ENCODE results near the gene FBH1. TPM values are rescaled to one million over a fixed set of nuclear protein-coding genes. Genes with fewer than 3 reads are reported as not detected.

Gene FBH1
- total and polyA plus RNA-seq, 10 of the 15 experiments (the other 5 are each of a cell fraction or from before 2014, with no cell fraction given) = 6.1 to 67.6 (median 47.2) TPM

- CTCF ChIA-PET = interaction anchor here (0.9 kb wide), 1 partner anchor 170 kb away, joined by 4 read pairs; no protein-coding TSS in a partner anchor
- 77% methylated on average over 15 of the region's 15 CpGs for WGBS (ENCODE audit: insufficient coverage, insufficient replicate concordance, low lambda C conversion rate, missing lambda C conversion rate)
- POLR2A ChIA-PET = interaction anchor here (0.7 kb wide), 1 partner anchor 123 kb away, joined by 5 read pairs; no protein-coding TSS in a partner anchor
- Histone ChIP-seq H3K9me3 (replicated peaks; ENCODE audit: control insufficient read depth, insufficient read depth, low read length) (no peaks in the 10 kb centered on the region; the same call in 1 of the 3 replicates), H3K4me1 (ENCODE audit: control insufficient read depth, insufficient read depth, low read length) (no peaks in the 10 kb centered on the region), H2AFZ (ENCODE audit: control insufficient read depth, low read depth, low read length) (no peak overlapping the region), H3K36me3 (ENCODE audit: control insufficient read depth in 2 of 2, insufficient read depth in 2 of 2, low read length in 1 of 2) (peaks cover 0 to 1% of the 10 kb centered on the region in 2 experiments; a peak in 1 of 4 replicates), H3K27ac (ENCODE audit: control insufficient read depth, insufficient read depth) (no peak overlapping the region), H4K20me1 (ENCODE audit: control insufficient read depth, insufficient read depth) (no peaks in the 10 kb centered on the region), H3K4me3 (no peak overlapping the region), H3K4me2 (ENCODE audit: control insufficient read depth, insufficient read depth) (no peak overlapping the region), H3K9ac (ENCODE audit: control insufficient read depth, insufficient read depth, low read length) (no peak overlapping the region), H3K79me2 (ENCODE audit: control insufficient read depth, insufficient read depth, low read length) (no peaks in the 10 kb centered on the region), H3K27me3 (replicated peaks in 1 of 2; ENCODE audit: control insufficient read depth in 2 of 2, insufficient read depth in 2 of 2, low read length in 1 of 2) (no peaks in the 10 kb centered on the region)
- ATAC-seq (no peak), FAIRE-seq (no peak), DNase-seq (ENCODE audit: low read depth, low spot score) (no peak)
- RAD21 ChIA-PET (ENCODE audit: unreplicated experiment) = no interaction called here
- SMC1A ChIA-PET (ENCODE audit: uncharacterized antibody, unreplicated experiment) = no interaction called here
- TF ChIP-seq KLF5 (IDR thresholded peaks at IDR 0.05; ENCODE audit: partially characterized antibody) = no peak
- no peak for TF ChIP-seq NKRF (conservative IDR thresholded peaks at IDR 0.05)
- no peak for TF ChIP-seq TCF3 (IDR thresholded peaks at IDR 0.05; ENCODE audit: borderline replicate concordance, insufficient read depth, low read depth, low read length)
- no peak for TF ChIP-seq PML (IDR thresholded peaks at IDR 0.05; ENCODE audit: low read length)
- TF ChIP-seq ATF7 (IDR thresholded peaks at IDR 0.05; ENCODE audit: low read depth) = no peak
- no peak for TF ChIP-seq MYB (IDR thresholded peaks at IDR 0.05; ENCODE audit: borderline replicate concordance, low read depth, low read length)
- TF ChIP-seq LARP7 (IDR thresholded peaks at IDR 0.05) = no peak
- TF ChIP-seq BHLHE40 (IDR thresholded peaks at IDR 0.05; ENCODE audit: borderline replicate concordance in 1 of 2, low read depth in 2 of 2, low read length in 1 of 2) = no peak
- no peak for TF ChIP-seq TCF12 (IDR thresholded peaks at IDR 0.05; ENCODE audit: low read depth, low read length)
- intact Hi-C loops (cut with micrococcal nuclease; ENCODE audit: unreplicated experiment) (no loop called here), in situ Hi-C loops (cut with MboI) (no loop called here)
- no TSS peak for BruUV-seq (replicated peaks)
These were observed 53.5 kb downstream of the FBH1 start for GRCh38 chr10:5943536-5943935.

Data from GM12878 (cell line).